Loucy (cell line): ENCODE results near the gene SAMD14.

ENCODE experiments used
- EZH2phosphoT487 ChIP-seq: fragments of 200-600 bp; IDR thresholded peaks from 2 replicates; pipeline ENCODE4 v1.6.1; 2018; ENCODE audit warnings: antibody characterized with exemption, mild to moderate bottlenecking, moderate library complexity, borderline replicate concordance
- TF ChIP-seq, protein P1 (sequence below): fragments of 200-600 bp; sonication (generic); conservative IDR thresholded peaks from 2 replicates; pipeline ENCODE4 v1.5.1; 2014; ENCODE audit warnings: mild to moderate bottlenecking, antibody characterized with exemption, low read length

DNA sequence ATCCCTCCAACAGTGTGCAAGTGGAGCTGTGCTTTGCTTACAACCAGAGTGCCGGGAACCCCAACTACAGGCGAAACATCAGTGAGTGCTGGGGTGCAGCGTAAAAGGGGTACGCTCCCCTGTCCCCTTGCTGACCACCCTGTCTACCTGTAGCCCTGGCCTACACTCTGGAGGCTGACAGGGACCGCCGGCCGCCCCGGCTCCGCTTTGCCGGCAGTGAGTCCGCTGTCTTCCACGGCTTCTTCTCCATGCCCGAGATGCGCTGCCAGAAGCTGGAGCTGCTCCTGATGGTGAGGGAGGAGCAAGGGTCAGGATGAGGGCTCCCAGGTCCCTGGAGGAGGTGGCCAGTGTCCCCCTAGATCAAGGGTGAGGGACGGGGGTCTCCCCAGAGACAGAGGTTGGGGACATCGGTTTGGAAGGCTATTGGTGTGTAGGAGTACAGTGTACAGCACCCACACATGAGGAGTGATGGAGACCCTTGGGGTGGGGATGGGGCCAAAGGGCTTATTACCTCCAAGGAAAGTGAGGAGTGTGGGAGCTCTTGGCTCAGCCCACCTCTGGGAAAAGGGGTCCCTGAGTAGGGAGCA, 54.4 kb downstream of the SAMD14 start:
- TF ChIP-seq, protein P1, sequence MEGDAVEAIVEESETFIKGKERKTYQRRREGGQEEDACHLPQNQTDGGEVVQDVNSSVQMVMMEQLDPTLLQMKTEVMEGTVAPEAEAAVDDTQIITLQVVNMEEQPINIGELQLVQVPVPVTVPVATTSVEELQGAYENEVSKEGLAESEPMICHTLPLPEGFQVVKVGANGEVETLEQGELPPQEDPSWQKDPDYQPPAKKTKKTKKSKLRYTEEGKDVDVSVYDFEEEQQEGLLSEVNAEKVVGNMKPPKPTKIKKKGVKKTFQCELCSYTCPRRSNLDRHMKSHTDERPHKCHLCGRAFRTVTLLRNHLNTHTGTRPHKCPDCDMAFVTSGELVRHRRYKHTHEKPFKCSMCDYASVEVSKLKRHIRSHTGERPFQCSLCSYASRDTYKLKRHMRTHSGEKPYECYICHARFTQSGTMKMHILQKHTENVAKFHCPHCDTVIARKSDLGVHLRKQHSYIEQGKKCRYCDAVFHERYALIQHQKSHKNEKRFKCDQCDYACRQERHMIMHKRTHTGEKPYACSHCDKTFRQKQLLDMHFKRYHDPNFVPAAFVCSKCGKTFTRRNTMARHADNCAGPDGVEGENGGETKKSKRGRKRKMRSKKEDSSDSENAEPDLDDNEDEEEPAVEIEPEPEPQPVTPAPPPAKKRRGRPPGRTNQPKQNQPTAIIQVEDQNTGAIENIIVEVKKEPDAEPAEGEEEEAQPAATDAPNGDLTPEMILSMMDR, result no peak
- TF ChIP-seq EZH2phosphoT487, result no peak
